ENCODE measurements around the gene ZNF740.
A peak's percentile ranks its signal among the peaks of the same experiment; 100 is the strongest.

ZNF740 gene

DNA sequence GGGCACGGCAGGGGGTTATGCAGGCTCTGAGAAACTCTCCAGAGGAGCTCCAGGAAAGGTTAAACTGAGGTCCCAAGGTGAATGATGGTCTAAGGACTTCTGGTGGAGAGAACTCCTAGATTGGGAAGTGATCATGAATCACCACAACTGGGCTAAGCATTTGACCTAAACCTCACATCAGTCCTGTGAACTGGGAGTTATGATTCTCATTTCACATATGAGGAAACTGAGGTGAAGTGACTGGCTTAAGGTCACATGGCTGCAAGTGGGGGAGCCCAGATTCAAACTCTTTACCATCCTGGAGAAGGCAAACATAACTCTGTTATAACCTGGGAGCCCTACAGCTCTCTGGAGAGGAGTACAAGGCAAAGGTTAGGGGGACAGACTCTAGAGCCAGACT, 47.3 kb downstream of the ZNF740 start:
- DNase-seq (ENCODE audit: low spot score) = no peak

DNA sequence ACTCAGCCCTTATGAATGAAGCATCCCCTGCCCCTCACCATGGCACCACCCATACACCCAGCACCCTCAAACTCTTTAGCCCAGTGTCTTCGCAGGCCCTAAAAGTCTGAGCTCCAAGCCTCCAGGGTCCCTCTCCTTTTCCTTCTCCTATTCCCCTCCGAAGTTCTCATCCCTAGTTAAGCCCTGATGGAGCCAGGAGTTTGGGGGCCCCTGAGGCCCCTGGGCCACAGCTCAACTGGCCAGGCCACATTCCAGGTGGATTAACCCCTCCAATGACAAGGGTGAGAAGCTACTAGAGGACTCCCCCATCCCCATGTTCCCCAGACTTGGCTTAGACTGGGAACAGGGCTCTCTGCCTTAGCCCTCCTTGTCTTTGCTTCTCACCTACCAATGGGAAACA, 48.9 kb downstream of the ZNF740 start:
- no peak for DNase-seq (ENCODE audit: low spot score)

GRCh38 chr12:53230108-53230845, 49.8 kb downstream of the ZNF740 start:
- DNase-seq (ENCODE audit: low spot score) = no peak

DNA sequence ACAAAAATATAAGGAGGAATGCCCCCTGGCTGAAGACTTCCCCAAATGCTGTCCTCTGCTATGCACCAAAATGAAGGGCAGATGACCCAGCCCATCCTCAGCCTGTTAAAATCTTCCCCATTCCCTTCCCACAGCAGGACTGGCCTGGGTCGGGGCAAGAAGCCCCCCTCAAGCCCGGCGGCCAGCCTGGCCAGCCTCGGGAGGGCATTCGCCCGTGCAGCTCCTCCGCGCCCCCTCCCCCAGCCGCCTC, 51.1 kb downstream of the ZNF740 start:
- no peak for DNase-seq (ENCODE audit: low spot score)

- DNase-seq (ENCODE audit: low spot score) = peak; percentile 92
These were observed 51.6 kb downstream of the ZNF740 start, which contains the start of gene RARG for GRCh38 chr12:53231921-53232645. TSS of gene RARG (minus strand) at chr12:53232209. CDS start at chr12:53227545, 4,664 bp downstream.

GRCh38 chr12:53232646-53233461, 52.3 kb downstream of the ZNF740 start:
- peak; percentile 73 for DNase-seq (ENCODE audit: low spot score)

- DNase-seq (ENCODE audit: low spot score) = peak; percentile 74
These were observed 53.2 kb downstream of the ZNF740 start for GRCh38 chr12:53233671-53234121.

GRCh38 chr12:53234271-53234914, 53.9 kb downstream of the ZNF740 start:
- peak; percentile 44 for DNase-seq (ENCODE audit: low spot score)

DNA sequence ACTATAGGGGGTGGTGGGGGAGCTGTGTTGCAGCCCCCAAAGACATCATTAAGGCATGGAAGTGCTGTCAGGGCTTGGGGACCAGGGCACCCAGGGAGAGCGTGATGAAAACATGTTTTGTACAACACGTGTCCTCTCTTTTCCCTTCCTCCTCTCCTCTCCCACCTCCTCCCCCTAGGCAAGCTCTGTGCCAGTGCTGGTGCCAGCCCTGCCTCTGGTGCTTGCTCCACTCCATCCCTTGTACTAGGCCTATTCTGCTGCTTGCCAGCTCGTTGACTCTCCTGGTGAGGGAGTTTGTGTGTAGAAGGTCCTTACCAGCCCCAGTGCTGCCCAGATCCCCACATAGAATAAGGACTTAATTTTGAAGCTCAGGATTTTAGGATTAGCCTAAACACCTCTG, 54.6 kb downstream of the ZNF740 start:
- no peak for DNase-seq (ENCODE audit: low spot score)

DNA sequence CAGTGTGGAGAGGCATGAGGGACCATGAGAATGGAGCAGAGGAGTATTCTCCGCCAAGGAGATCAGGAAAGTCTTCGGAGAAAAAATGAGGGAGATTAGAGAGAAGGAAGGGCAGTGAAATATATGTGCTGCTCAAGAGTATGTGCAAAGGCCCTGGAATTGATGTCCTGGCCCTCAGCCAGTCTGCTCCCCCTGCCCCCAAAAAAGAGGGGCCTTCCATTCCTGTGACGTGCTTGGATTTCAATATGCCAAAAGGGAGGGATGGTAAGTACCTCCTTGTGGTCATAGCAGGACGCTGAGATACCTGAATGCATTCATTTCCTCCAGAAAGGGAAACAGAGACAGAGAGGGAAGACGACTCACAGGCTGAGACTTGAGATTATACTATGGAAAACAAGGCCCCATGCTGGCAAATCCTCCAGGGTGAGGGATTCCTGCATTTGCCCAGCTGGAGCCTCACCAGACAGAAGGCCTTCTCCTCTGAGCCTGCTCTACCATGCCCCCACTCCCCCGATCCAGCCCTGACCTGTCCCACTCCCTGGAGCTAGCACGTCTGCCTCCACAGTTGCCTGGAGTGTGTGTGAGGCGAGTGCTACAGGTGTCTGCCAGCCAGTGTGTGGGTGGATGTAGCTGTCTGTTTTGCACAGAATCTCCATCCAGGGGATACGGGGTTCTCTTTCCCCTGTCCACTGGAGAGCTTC, 55.4 kb downstream of the ZNF740 start:
- no peak for DNase-seq (ENCODE audit: low spot score)

DNA sequence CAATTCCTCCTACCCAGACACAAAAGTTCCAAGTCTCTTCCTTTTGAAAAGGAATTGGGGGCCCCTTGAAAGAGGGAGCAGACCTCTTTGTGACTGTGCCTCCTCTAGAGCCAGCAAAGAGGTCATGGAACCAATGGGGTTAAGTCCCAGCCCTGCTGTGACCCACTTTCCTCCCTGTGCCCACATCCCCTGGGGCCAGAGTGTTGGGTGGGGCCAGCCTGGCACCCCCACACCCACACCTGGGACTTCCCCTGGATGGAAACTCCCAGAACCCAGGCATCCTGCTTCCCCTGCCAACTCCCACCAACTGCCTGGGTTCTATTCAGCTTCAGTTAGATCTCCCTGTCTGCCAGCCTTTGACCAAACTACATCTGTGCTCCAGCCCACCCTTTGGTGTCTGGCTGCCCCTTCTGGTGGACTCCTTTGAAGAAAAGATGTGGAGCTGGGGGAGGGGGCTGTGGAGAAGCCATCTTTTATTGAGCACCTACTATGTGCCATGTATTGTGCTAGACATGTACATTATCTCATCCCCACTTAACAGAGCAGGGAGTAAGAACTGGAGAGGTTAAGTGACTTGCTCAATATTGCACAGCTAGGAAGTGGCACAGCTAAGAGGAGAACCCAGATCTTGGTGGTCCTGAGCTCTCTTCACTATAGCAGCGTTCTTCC, 56.1 kb downstream of the ZNF740 start:
- no peak for DNase-seq (ENCODE audit: low spot score)

- no peak for DNase-seq (ENCODE audit: low spot score)
These were observed 59.2 kb downstream of the ZNF740 start for GRCh38 chr12:53239643-53240258.

- DNase-seq (ENCODE audit: low spot score) = peak; percentile 6
These were observed 61.3 kb downstream of the ZNF740 start for GRCh38 chr12:53241623-53242412.

DNA sequence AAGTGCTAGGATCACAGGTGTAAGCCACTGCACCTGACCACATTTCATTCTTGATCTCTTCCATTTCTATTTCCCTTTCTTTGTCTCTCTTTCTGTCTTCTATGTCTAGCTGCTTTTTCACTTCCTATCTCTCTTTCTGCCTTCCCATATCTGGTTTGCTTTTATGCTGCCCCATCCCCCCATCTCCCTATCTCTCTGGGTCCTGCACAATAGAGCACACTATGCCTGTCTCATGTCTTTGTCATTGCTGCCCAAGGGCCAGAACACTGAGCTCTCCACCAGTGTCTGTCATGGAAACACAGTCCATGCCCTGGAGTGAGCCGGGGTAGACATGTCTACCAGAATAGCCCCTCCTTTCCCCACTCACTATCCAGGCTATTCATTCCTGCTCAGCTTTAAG, 63.8 kb downstream of the ZNF740 start:
- DNase-seq (ENCODE audit: low spot score) = no peak
